ENCODE results near the gene MTA3. TPM values are rescaled to one million over a fixed set of nuclear protein-coding genes. Genes with fewer than 3 reads are reported as not detected.

Gene MTA3
- total RNA-seq, 1 donor from 2014 or later = 117 TPM

- no peak overlapping the region for H3K27ac ChIP-seq
- Mint-ChIP-seq H3K36me3 (peaks cover 9% of the 10 kb centered on the region), H3K27ac (no peak overlapping the region), H3K4me3 (no peak overlapping the region), H3K9me3 (peaks cover 6% of the 10 kb centered on the region), H3K27me3 (ENCODE audit: insufficient read depth, low read depth) (peaks cover 17% of the 10 kb centered on the region), H3K4me1 (peaks cover 32% of the 10 kb centered on the region)
- no peak overlapping the region for H3K4me2 ChIP-seq
- H3K79me2 ChIP-seq (ENCODE audit: low read depth) = no peaks in the 10 kb centered on the region
- no peaks in the 10 kb centered on the region for H4K20me1 ChIP-seq (ENCODE audit: low read depth)
- no peak for DNase-seq (ENCODE audit: low spot score)
- H3K9ac ChIP-seq = no peak overlapping the region
- H3K4me1 ChIP-seq = peaks cover 12% of the 10 kb centered on the region
- H3K4me3 ChIP-seq = no peak overlapping the region
- H2AFZ ChIP-seq (replicated peaks) = no peak overlapping the region
- H3K27me3 ChIP-seq = peaks cover 24% of the 10 kb centered on the region
- H3K36me3 ChIP-seq = no peaks in the 10 kb centered on the region
- no peak for TF ChIP-seq CTCF (IDR thresholded peaks at IDR 0.05)
- peaks cover 19% of the 10 kb centered on the region for H3F3A ChIP-seq (ENCODE audit: low read depth)
- H3K9me3 ChIP-seq (ENCODE audit: low read depth) = no peaks in the 10 kb centered on the region
Measured at GRCh38 chr2:42787788-42788477, 219.5 kb downstream of the MTA3 start.

GRCh38 chr2:42788478-42788793, 220.0 kb downstream of the MTA3 start:
- Mint-ChIP-seq H3K9me3 (peaks cover 6% of the 10 kb centered on the region), H3K27ac (peak overlapping the region; percentile 94), H3K27me3 (ENCODE audit: insufficient read depth, low read depth) (peaks cover 19% of the 10 kb centered on the region), H3K36me3 (peaks cover 9% of the 10 kb centered on the region), H3K4me1 (peaks cover 35% of the 10 kb centered on the region), H3K4me3 (peak overlapping the region; percentile 39)
- no peak for TF ChIP-seq EZH2 (IDR thresholded peaks at IDR 0.05)
- TF ChIP-seq EZH2phosphoT487 (IDR thresholded peaks at IDR 0.05) = no peak
- no peak for TF ChIP-seq CTCF (IDR thresholded peaks at IDR 0.05)
- Histone ChIP-seq H3K27me3 (peaks cover 29% of the 10 kb centered on the region), H3K4me1 (peaks cover 16% of the 10 kb centered on the region), H3K9me3 (ENCODE audit: low read depth) (no peaks in the 10 kb centered on the region), H3F3A (ENCODE audit: low read depth) (peaks cover 24% of the 10 kb centered on the region), H3K27ac (no peak overlapping the region), H4K20me1 (ENCODE audit: low read depth) (no peaks in the 10 kb centered on the region), H3K9ac (no peak overlapping the region), H3K4me2 (no peak overlapping the region), H3K36me3 (no peaks in the 10 kb centered on the region), H3K4me3 (no peak overlapping the region), H3K79me2 (ENCODE audit: low read depth) (no peaks in the 10 kb centered on the region), H2AFZ (replicated peaks) (no peak overlapping the region)
- no peak for DNase-seq (ENCODE audit: low spot score)

- peaks cover 19% of the 10 kb centered on the region for H3K4me1 ChIP-seq
- H4K20me1 ChIP-seq (ENCODE audit: low read depth) = no peaks in the 10 kb centered on the region
- no peak overlapping the region for H3K4me3 ChIP-seq
- DNase-seq (ENCODE audit: low spot score) = no peak
- peaks cover 22% of the 10 kb centered on the region for H3K27me3 Mint-ChIP-seq (ENCODE audit: insufficient read depth, low read depth)
- no peak overlapping the region for H3K27ac ChIP-seq
- peaks cover 40% of the 10 kb centered on the region for H3K4me1 Mint-ChIP-seq
- H3K9me3 Mint-ChIP-seq = peaks cover 6% of the 10 kb centered on the region
- no peaks in the 10 kb centered on the region for H3K9me3 ChIP-seq (ENCODE audit: low read depth)
- no peak overlapping the region for H2AFZ ChIP-seq (replicated peaks)
- no peak overlapping the region for H3K4me2 ChIP-seq
- peaks cover 9% of the 10 kb centered on the region for H3K36me3 Mint-ChIP-seq
- TF ChIP-seq EZH2 (IDR thresholded peaks at IDR 0.05) = no peak
- no peak overlapping the region for H3K9ac ChIP-seq
- no peaks in the 10 kb centered on the region for H3K79me2 ChIP-seq (ENCODE audit: low read depth)
- H3K27me3 ChIP-seq = peaks cover 33% of the 10 kb centered on the region
- H3K27ac Mint-ChIP-seq = peak overlapping the region; percentile 94
- peak overlapping the region; percentile 39 for H3K4me3 Mint-ChIP-seq
- no peaks in the 10 kb centered on the region for H3K36me3 ChIP-seq
- H3F3A ChIP-seq (ENCODE audit: low read depth) = peaks cover 28% of the 10 kb centered on the region
Measured at GRCh38 chr2:42788882-42789281, 220.4 kb downstream of the MTA3 start.

- no peak overlapping the region for H3K9ac ChIP-seq
- H3K79me2 ChIP-seq (ENCODE audit: low read depth) = no peaks in the 10 kb centered on the region
- Mint-ChIP-seq H3K36me3 (peaks cover 9% of the 10 kb centered on the region), H3K9me3 (peaks cover 6% of the 10 kb centered on the region), H3K4me1 (peaks cover 47% of the 10 kb centered on the region), H3K27me3 (ENCODE audit: insufficient read depth, low read depth) (peaks cover 26% of the 10 kb centered on the region), H3K4me3 (no peak overlapping the region), H3K27ac (no peak overlapping the region)
- H3K4me3 ChIP-seq = no peak overlapping the region
- no peak overlapping the region for H3K4me2 ChIP-seq
- peaks cover 37% of the 10 kb centered on the region for H3F3A ChIP-seq (ENCODE audit: low read depth)
- no peaks in the 10 kb centered on the region for H3K36me3 ChIP-seq
- no peak for DNase-seq (ENCODE audit: low spot score)
- no peaks in the 10 kb centered on the region for H3K9me3 ChIP-seq (ENCODE audit: low read depth)
- no peak overlapping the region for H3K27ac ChIP-seq
- TF ChIP-seq EZH2phosphoT487 (IDR thresholded peaks at IDR 0.05) (no peak), EZH2 (IDR thresholded peaks at IDR 0.05) (no peak), CTCF (IDR thresholded peaks at IDR 0.05) (no peak)
- H3K4me1 ChIP-seq = peaks cover 28% of the 10 kb centered on the region
- peaks cover 34% of the 10 kb centered on the region for H3K27me3 ChIP-seq
- H4K20me1 ChIP-seq (ENCODE audit: low read depth) = no peaks in the 10 kb centered on the region
- H2AFZ ChIP-seq (replicated peaks) = no peak overlapping the region
Measured at GRCh38 chr2:42789751-42790150, 221.3 kb downstream of the MTA3 start.
